ENCODE results near the gene NLRP10.

DNA sequence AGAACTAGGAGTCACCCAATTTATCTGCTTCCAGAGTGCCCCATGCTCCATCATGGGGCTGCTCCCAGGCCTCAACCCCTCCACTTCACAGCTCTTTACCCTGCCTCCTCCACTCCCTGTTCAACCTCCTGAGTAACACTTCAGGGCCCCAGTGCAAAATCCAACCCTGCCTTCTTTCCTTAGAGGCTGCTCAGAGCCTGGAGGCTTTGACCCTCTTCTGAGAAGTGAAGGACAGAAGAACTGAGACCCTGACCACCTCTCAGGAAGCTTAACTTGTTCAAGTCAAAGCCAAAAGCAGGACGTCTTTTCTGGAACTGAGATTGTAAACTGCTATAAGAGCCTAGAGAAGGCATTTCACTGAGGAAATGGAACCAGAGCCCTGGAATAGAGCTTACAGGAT is 37.4 kb upstream of the NLRP10 start:
- TF ChIP-seq, protein P1, sequence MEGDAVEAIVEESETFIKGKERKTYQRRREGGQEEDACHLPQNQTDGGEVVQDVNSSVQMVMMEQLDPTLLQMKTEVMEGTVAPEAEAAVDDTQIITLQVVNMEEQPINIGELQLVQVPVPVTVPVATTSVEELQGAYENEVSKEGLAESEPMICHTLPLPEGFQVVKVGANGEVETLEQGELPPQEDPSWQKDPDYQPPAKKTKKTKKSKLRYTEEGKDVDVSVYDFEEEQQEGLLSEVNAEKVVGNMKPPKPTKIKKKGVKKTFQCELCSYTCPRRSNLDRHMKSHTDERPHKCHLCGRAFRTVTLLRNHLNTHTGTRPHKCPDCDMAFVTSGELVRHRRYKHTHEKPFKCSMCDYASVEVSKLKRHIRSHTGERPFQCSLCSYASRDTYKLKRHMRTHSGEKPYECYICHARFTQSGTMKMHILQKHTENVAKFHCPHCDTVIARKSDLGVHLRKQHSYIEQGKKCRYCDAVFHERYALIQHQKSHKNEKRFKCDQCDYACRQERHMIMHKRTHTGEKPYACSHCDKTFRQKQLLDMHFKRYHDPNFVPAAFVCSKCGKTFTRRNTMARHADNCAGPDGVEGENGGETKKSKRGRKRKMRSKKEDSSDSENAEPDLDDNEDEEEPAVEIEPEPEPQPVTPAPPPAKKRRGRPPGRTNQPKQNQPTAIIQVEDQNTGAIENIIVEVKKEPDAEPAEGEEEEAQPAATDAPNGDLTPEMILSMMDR (IDR thresholded peaks at IDR 0.05): no peak
- TF ChIP-seq EZH2phosphoT487 (IDR thresholded peaks at IDR 0.05): no peak
